HG03558 (cell line): Measurements from ENCODE around the gene PKP3.
"Not testable (repeated sequence)": the region's sequence is repeated elsewhere in the genome, so short reads cannot be mapped to it uniquely, and the experiment has no call there.

Experiments used
- ATAC-seq: cut with Tn5 transposase; IDR thresholded peaks from one replicate; pipeline ENCODE4 v1.9.1; 2021; ENCODE audit warnings: moderate number of reproducible peaks; ENCODE audit not compliant: unreplicated experiment; ENCODE audit errors: extremely low read depth

Gene PKP3

DNA sequence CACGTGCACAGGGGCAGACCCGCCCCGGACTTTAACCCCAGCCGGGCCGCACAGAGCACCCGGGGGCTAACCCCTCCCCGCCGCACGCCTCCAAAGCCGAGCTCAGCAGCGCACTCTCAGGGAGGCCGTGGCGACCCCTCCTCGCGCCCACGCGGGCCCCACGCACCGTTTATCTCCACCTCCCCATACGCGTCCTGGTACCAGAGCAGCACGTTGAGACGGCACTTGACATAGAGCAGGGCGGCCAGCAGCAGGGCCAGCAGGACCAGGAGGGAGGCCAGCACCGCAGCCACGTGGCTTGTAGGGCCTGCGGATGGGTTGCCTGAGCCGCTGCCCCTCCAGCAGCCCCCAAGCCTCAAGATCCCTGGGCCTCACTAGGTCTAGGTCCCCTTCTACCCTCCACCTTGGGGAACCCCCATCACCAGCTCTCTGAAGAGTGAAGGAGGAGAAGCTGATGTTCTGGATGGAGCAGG lies 13.7 kb downstream of the PKP3 start:
- no peak for ATAC-seq

DNA sequence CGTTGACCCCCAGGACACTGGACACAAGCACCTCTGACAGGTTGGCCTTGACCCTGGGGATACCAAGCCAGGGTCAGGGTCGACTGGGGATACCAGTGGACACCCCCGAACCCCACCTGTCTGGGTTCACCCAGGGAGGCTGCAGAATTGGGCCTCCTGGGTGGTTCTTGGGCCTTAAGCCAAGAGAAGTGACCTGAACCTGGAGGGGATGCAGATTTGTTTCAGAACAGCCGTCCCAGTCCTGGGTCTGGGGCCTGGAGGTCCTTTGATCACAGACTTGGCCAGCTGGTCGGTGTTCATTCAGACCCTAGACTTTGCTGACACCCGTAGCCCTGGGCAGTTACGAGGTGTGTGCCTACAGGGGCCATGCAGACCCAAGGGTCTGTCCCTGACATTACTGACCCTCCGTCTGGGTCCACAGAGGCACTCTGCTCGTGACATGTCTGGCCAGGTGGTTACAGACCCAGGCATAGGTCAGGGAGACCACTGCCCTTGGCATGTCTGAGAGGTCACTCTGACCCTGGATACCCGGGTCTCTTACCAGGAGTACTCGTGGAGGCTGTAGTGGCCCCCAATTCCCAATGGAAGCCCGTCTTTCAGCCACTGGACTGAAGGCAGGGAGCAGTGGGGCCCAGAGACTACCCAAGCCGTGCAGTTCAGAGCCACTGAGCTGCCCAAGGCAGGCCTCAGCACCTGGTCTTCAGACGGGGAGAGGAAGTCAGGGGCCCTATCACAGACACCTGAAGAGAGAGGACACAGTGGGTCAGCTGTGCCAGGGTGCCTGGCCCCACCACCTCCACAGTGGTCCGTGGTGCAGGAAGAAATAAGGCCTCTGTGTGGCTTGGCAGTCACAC lies 14.4 kb downstream of the PKP3 start:
- no peak for ATAC-seq

DNA sequence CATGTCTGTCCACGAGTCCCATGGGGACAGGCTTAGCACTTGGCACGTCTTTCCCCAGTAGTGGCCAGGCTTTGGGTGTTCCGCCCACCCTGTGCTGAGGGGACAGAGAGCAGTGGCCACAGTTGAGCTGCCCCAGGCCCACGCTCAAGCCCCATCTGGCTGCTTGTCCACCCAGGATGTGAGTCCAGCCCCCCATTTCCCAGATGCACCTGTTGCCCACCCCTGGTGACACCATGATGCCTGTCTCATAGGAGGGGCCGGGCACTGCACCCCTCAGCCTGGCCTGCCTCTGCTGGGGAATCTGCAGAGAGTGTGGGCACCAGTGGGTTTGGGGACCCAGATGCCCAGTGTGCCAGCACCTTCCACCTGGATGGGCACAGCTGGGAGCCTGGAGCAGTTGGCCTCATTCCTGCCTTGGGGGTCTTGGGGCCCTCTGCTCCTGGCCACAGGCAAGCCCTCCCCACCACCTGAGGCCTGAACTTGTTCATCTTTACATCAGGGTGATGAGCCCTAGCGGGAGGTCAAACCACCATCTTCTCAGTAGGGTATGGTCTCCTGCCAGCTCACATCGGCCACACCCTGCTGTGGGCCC lies 15.1 kb downstream of the PKP3 start:
- no peak for ATAC-seq

DNA sequence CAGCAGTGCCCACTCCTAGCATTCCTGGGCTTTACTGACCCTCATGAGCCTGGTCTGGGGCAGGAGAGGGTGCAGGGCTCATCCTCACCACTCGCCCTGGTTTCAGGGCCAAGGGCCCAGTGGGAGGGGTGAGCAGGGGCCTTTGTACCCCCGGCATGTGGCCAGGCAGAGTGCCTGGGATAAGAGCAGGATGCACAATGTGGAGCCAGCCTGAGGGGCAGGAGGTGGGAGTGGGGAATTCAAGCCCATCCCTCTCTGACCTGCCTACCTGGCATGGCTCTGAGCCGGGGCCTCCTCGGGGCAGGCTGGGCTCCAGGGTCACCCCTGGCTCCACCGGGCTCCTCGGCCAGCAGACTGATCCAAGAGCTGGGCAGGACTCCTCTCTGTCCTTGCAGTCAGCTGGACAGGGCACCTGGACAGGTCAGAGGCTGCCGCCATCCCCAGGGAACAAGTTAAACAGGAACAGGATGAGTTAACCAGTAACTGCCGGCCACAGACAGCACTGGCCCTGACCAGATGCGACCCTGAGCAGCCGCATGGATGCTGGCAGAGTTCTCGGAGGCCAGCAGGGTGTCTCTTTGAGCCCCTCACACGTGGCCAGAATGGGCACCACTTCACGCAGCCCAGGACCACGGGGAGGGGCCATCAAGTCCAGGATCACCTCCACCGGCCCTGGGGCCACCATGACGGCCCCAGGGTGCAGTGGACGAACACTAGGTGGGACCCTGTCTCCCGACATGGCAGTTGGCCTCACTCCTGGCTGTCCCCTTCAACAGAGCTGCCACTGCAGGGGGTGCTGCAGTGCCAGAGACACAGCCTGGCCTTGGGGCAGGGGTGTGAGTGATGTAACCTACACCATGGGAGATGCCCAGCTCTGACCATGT lies 15.8 kb downstream of the PKP3 start:
- ATAC-seq: no peak

DNA sequence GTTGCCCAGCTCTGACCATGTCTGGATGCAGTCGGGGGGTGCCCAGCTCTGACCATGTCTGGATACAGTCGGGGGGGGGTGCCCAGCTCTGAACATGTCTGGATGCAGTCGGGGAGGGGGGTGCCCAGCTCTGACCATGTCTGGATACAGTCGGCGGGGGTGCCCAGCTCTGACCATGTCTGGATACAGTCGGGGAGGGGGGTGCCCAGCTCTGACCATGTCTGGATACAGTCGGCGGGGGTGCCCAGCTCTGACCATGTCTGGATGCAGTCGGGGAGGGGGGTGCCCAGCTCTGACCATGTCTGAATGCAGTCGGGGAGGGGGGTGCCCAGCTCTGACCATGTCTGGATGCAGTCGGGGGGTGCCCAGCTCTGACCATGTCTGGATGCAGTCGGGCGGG lies 16.7 kb downstream of the PKP3 start:
- not testable (repeated sequence) for ATAC-seq

DNA sequence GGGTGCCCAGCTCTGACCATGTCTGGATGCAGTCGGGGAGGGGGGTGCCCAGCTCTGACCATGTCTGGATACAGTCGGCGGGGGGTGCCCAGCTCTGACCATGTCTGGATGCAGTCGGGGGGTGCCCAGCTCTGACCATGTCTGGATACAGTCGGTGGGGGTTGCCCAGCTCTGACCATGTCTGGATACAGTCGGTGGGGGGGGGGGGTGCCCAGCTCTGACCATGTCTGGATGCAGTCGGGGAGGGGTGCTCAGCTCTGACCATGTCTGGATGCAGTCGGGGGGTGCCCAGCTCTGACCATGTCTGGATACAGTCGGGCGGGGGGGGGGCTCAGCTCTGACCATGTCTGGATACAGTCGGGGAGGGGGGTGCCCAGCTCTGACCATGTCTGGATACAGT lies 17.5 kb downstream of the PKP3 start:
- ATAC-seq: not testable (repeated sequence)

DNA sequence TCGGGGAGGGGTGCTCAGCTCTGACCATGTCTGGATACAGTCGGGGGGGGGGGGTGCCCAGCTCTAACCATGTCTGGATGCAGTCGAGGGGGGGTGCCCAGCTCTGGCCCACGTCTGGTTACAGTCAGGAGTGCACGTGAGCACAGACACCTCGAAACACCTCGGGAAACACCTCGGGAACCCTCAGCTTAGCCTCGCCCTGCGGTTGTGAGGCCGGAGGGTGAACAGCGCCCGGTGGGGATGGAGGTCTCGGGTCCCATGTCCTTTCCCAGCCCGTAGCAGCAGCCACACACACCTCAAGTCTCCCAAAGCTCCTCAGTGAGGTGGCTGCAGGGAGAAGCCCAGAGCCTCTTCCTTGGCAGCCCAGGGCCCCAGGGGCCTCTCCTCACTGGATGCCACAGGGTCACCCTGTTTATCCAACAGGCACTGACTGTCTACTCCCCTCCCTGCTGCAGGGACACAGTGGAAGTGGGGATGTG lies 18.7 kb downstream of the PKP3 start:
- no peak for ATAC-seq

DNA sequence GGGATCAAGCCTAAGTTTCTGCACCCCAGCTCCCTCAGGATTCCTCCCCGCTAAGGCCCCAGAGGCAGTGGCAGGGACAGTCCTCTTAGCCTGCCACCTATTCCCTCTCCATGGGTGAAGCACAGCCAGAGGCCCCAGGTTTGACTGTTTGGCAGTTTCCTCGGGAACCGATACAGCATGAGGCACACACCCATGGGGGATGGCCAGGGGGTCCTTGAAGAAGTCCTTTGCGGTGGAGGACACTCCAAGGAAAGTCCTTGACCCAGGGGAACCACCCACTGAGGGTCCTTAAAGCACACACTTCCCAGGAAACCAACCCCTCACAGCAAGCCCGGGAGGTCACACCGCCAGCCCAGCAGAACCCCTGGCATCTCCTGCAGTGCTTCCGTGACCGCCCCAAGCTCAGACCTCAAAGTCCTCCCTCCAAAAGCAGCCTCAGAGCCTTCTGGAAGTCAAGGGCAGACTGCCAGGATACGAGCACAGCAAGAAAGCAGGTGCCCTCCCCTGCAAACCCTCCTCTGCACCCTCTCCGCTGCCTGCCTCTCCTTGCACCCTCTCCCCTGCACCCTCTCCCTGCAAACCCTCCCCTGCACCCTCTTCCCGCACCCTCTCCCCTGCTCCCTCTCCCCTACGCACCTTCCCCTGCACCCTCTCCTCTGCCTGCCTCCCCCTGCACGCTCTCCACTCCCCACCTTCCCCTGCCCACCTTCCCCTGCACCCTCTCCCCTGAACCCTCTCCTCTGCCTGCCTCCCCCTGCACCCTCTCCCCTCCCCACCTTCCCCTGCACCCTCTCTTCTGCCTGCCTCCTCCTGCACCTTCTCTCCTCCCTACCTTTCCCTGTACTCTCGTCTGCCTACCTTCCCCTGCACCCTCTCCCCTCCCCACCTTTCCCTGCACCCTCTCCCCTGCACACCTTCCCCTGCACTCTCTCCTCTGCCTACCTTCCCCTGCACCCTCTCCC lies 19.4 kb downstream of the PKP3 start:
- no peak for ATAC-seq

DNA sequence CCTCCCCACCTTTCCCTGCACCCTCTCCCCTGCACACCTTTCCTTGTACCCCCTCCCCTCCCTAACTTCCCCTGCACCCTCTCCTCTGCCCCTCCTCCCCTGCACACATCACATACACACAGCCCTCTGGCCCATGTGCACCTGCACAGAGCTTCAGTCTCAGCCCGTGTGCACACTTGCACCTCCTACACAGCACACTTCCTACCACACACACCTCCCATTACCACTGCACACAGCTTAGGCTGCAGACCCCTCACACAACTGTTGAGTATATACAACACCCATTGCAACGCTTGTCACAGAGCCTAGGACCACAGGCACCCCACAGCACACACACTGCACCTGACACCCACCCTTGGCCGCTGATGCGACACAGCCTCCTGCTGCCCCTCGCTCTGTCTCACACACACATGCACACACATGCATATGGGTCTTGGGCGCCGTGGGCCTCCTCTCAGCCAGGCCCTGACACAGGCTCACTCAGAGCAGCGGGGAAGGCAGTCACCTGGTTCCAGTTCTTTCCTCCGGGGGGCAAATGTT lies 20.4 kb downstream of the PKP3 start:
- ATAC-seq: no peak

DNA sequence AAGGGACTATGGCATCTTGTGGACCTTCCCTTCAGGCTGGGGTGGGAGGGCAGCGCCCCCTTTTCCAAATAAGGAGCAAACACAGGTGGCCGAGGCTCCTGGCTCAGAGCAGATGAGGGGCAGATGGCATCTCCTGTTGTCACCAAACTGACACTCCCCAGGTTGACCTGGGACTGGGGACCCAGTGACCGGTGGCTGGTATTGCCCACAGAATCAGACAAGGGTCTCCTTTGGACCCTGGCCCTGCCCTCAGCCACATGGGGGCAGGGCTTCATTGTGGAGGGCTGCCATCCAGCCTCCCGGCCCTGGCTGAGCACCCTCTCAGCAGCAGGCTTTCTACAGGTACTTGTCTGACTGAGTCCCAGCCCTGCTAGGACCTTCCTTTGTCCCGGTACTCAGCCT lies 21.6 kb downstream of the PKP3 start:
- ATAC-seq: no peak

DNA sequence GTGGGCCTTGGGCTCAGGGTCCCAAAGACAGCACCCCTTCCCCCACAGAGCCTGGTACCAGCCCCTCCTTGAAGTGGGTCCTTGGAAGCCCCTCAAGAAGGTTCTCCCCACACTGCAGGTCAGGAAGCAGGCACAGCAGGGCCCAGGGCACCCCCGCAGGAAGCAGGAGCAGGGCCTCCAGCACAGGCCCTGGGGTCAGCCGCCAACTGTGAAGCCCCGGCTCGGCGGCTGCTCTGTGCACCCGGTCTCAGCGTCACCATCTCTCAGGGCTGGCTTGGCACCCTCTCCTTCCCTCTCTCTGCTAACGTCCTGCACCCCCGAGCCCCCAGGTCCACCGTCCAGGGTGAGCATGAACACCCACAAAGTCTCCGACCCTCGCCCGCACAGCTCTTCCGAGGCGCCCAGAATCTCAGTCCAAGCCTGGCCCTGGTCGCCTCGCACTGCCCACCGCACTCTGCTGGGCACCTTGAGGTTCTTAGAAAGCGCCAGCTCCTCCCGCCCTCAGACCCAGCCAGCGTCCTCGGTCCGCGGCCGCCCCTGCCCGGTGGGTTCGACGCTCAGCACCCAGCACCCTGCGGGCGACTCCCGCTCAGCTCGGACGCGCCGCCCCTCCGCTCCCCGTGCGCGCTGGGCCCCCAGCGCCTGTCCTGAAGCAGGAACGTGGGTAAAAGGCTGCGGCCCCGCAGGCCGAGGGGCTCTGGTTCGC lies 22.2 kb downstream of the PKP3 start:
- ATAC-seq: no peak

DNA sequence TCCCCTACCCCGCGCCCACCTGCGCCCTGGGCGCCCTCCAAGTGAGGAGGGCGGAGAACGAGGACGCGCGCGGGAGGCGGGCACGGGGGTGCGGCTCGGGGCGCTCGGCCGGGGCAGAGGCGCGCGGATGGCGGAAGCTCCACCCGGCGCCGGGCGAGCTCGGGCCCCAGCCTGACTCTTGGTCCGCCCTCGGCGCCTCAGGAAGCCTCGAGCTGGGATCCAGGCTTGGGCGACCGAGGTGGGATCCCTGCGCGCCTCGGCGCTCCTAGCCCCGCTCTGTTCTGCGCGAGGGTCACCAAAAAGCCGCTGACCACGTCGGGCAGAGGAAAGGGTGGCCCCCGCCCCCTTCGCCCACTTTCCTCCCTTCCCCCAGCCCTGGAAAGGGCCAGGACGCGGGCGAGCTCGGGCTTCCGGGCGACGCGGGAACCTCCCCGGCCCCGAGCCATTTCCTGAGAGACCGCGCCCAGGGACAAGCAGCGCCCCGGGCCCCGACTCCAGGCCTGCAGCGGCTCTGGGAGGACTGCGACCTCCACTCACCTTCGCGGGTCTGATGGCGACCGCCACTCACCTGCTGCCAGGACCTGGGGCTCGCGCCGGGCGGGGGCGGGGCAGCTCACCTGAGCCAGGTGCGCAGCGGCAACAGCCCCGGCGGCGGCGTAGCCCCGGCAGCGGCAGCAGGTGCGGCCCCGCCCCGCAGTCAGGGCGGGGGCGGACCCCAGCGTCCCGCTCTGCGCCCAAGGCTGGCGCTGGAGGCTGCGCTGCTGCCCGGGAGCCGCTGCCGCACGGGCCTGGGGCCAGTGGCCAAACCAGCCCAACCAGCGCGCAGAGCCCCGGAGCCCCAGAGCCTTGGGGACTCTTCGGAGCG lies 23.0 kb downstream of the PKP3 start:
- no peak for ATAC-seq

DNA sequence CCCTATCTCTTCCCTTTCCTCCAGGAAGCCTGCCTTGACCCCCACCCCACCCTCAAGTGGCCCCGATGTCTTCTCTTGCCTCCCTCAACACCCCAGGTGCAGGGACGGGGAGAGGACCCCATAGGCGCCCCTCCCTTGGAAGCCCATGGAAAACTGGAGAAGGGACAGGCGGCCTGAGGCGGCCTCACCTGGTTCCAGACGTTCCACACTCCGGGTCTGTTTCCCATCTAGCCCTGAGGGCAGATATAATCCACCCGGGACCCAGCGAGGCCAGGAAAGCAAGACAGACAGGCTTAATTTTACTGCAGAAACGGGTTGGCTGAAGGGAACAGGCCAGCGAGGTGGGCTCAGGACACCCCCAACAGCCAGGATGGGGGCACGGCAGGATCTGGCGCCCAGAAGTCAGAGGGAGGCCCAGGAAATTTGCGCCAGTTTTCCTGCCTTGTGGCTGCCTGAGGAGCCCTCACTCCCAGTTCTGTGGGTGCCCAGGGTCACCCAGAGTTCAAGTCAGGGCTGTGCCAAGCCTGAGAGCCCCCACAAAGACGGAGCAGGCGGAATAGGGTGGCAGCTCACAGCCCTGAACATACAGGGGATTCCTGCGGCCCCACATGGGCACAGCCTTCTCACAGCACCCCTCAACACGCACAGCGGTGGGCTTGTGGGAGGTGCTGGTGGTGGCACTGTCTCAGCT lies 23.8 kb downstream of the PKP3 start:
- ATAC-seq: no peak

DNA sequence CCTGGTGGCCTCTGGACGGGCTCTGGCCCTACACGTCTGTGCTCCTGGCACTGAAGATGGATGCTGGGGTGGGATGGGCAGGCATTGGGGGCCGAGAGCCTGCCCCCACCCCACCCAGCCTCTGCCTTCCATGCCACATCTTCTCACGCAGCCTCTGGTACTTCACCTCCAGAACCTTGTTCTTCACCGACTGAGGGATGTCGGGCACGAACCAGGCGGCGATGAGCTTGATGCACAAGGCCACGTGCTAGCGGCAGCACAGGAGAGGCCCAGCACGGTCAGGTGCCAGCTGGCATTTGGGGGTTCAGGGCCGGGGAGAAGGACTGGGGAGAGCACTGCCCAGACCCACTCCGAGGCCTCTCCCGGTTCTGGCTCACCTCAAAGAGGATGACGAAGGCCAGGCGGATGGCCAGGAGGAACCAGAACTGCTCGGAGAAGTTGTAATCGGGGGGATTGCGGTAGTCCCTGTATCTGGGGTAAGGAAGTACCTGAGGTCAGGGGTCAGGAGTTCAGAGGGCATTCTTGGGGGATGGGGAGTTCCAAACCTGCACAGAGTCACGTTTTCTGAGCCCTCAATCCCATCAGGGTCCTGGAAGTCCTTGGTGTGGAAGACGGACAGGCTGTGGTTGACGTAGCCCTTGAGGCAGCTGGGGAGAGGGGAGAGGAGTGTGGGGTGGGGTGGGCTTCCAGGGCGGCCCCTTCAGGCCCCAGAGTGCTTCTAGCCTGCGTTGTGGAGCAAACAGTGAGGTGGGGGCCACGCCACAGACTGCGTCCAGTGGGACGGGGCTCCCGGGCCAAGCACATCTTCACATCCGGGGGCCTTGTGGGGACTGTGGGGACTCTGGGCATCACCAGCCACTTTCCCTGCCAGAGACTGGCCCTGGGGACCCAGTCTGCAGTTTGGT lies 24.6 kb downstream of the PKP3 start:
- ATAC-seq: no peak

DNA sequence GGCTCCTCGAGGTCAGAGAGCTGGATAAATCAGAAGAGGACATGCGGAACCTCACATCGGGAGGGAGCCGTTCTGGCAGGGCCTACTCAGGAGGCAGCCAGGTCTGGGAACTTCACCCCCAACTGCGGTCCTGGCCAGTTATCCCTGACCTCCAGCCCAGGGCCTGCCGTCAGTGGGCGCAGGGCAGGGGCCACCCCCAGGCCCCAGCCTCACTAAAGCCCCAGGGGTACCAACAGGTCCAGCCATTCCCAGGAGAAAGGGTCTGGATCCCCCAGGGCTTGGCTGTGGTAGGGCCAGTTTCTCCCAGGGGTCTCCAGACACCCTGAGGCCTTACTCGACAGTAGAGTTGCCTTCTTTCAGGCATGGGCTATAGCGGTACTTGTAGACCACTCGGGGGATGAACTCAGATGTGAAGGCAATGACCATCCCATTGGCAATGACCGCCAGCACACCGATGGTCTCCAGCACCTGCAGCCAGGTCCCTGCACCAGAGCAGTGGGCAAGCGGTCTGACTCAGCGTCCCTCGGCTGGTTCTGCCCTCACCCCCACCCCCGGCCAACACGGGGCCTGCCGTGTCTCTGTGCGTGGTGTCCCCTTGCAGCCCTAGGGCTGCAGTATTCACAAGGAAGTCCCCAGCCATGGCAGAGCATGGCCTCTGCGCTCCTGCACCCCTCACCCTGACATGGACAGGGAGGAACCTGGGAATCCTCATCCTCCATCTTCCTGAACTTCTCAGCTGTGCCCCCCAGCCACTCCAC lies 25.4 kb downstream of the PKP3 start:
- ATAC-seq: no peak
